RWPE1 (cell line): ENCODE data around the gene PRDM11.

ENCODE experiments used
- CTCF ChIA-PET: fragments of 350-600 bp; sonication (Branson Sonifier 250); formaldehyde crosslinking; extraction: SDS; loops from one replicate; lab custom pipeline; 2021; lab: Yijun Ruan, JAX
- POLR2A ChIA-PET: fragments of 400-600 bp; formaldehyde crosslinking; extraction: SDS; loops from one replicate; lab custom pipeline; 2020; ENCODE audit warnings: antibody characterized with exemption; ENCODE audit not compliant: low non-redundant PET; lab: Yijun Ruan, JAX
- DNase-seq: peaks from one replicate; pipeline ENCODE4 v3.0.0; 2012; ENCODE audit warnings: low spot score
- H3K27ac ChIP-seq: fragments of 450-650 bp; 2 replicates; pipeline ENCODE4 v1.5.1; 2017
- TF ChIP-seq, protein P1 (sequence below): fragments of 450-650 bp; conservative IDR thresholded peaks from 2 replicates; pipeline ENCODE4 v1.5.1; 2017; ENCODE audit warnings: low read depth, mild to moderate bottlenecking

PRDM11 gene

DNA sequence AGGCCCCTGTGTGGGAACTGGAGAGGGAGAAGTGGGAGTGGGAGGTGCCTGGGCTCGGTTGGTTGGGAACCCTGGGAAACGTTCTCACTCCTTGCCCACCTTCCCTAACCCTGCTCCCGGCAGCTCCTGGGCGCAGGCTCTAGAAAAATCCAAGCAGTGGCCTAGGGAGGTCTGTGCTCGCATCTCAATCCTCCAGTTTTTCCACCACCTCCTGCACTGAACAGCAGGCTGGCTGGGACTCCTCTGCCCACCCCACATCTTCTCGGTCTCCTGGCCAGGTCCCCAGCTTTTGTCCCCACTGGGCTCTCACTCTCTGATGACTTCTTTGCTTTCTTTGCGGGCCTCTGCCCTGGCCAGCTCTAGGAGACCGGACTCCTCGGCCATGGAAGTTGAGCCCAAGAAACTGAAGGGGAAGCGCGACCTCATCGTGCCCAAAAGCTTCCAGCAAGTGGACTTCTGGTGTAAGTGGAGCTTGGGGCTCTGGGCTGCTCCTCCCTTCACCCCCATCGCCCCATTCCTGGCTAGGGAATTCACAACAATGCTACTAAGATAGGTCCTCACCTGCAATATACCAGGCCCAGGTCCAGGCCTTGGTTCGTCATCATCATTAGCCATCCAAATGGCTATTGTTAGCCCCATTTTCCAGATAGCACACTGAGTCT, 35.6 kb downstream of the PRDM11 start:
- no peak for DNase-seq
- ChIA-PET POLR2A (no interaction called here), CTCF (interaction anchor here (0.6 kb wide), 1 partner anchor 55 kb away, joined by 3 read pairs; no protein-coding TSS in a partner anchor)
- peak overlapping the region; percentile 88 for H3K27ac ChIP-seq
- TF ChIP-seq, protein P1, sequence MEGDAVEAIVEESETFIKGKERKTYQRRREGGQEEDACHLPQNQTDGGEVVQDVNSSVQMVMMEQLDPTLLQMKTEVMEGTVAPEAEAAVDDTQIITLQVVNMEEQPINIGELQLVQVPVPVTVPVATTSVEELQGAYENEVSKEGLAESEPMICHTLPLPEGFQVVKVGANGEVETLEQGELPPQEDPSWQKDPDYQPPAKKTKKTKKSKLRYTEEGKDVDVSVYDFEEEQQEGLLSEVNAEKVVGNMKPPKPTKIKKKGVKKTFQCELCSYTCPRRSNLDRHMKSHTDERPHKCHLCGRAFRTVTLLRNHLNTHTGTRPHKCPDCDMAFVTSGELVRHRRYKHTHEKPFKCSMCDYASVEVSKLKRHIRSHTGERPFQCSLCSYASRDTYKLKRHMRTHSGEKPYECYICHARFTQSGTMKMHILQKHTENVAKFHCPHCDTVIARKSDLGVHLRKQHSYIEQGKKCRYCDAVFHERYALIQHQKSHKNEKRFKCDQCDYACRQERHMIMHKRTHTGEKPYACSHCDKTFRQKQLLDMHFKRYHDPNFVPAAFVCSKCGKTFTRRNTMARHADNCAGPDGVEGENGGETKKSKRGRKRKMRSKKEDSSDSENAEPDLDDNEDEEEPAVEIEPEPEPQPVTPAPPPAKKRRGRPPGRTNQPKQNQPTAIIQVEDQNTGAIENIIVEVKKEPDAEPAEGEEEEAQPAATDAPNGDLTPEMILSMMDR, result no peak

DNA sequence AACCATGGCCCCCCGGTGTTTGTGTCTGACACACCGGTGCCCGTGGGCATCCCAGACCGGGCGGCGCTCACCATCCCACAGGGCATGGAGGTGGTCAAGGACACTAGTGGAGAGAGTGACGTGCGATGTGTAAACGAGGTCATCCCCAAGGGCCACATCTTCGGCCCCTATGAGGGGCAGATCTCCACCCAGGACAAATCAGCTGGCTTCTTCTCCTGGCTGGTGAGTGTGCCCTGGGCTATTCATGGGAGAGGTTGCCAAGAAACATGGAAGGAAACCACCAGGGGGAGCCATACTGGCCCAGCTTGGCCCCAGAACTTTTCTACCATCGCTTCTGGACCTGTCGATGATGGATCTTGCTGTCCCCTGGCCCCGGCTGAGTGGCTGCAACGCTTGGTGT, 36.5 kb downstream of the PRDM11 start:
- TF ChIP-seq, protein P1, result no peak
- DNase-seq, result no peak
- ChIA-PET CTCF (interaction anchor here (0.5 to 1.0 kb wide), 6 partner anchors 12 to 476 kb away, joined by 3 to 6 read pairs (median 4); no protein-coding TSS in a partner anchor), POLR2A (no interaction called here)
- H3K27ac ChIP-seq, result no peak overlapping the region; the same call in 1 of the 2 replicates

DNA sequence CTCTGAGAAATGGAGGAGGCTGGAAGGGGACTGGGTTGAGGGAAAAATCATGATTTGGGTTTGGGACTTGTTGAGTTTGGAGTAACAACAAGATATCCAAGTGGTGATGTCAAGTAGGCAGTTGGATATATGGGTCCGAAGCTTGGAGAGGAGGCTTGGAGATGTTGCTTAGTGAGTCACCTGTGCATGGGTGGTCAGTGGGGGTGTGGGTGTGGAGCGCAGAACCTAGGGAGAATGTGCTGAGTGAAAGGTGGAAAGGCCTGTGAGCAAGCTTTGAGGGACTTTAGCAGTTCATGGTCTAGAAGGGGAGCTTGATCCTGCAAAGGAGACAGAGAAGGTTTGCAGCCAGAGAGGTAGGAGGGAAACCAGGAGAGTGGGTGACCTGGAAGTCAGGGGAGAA, 38.2 kb downstream of the PRDM11 start:
- H3K27ac ChIP-seq, result no peak overlapping the region
- no peak for DNase-seq
- CTCF ChIA-PET, result interaction anchor here (0.7 kb wide), 1 partner anchor 67 kb away, joined by 3 read pairs; no protein-coding TSS in a partner anchor
- POLR2A ChIA-PET, result no interaction called here
- TF ChIP-seq, protein P1, result no peak

DNA sequence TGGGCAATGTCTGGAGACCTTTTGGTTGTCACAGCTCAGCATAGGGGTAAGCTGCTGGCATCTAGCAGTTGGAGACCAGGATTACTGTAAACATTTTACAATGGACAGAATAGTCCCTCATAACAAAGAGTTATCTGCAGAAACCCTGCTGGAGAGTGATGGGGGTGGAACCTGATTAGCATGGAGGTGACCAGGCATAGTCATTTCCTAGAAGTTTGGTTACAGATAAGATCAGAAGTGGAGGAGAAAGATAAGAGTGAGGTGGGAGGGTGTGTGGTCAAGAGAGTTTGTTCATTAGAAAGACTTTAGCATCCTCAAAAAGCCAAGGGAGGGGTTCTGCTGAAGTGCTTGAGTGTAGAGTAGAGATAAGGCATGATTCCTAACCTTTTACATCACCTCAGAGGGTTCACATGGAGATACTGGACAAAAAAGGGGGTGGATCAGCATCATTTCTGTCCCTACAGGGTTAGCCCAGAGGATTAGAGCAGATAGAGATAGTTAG, 38.8 kb downstream of the PRDM11 start:
- TF ChIP-seq, protein P1, result no peak
- POLR2A ChIA-PET, result no interaction called here
- no peak overlapping the region for H3K27ac ChIP-seq
- no peak for DNase-seq
- CTCF ChIA-PET, result no interaction called here

DNA sequence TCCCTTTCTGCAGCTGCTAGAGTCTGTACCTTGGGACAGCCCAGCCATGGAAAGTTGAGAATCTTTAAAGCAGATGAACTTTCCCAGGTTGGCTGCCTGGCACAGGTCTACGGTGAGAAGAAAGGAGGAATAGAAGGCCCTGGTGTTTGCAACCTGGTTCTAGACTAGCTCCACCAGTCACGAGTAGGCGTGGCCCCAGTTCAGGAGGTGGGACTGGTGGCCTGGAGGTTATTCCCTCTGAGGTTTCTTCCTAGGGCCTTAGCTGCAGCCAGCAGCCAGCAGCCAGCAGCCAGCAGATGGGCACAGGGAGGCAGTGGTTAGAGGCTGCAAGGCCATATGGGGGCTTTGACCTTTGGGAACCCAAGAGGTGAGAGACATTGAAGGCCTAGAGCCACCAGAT, 40.9 kb downstream of the PRDM11 start:
- ChIA-PET POLR2A (no interaction called here), CTCF (no interaction called here)

DNA sequence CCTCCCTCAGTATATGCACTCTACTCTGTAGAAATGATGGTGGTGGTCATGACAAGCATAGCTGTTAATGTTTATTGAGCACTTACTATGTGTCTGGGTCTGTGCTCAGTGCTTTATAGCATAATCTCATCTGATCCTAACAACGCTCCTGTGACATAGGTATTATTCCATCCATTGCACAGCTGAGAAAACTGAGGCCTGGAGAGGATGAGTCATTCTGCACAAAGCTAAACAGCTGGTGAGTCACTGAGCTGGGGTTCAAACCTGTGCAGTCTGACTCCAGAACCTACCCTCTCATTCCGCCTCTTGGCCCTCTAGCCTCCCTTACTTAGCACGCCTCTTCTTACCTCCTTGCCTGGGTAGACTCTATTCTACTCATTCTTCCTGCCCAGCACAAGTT, 41.7 kb downstream of the PRDM11 start:
- H3K27ac ChIP-seq, result no peak overlapping the region
- ChIA-PET CTCF (no interaction called here), POLR2A (no interaction called here)
- DNase-seq, result no peak
- TF ChIP-seq, protein P1, result no peak

More for the DNA sequence above, 40.9 kb downstream of the PRDM11 start:
- no peak for DNase-seq
- no peak overlapping the region for H3K27ac ChIP-seq
- TF ChIP-seq, protein P1, result no peak
